Measurements from ENCODE around the gene ALDH1A1. TPM values are rescaled to one million over a fixed set of nuclear protein-coding genes. Genes with fewer than 3 reads are reported as not detected.

The ALDH1A1 gene
- total RNA-seq = 112 and 119 TPM in 2 replicates

DNA sequence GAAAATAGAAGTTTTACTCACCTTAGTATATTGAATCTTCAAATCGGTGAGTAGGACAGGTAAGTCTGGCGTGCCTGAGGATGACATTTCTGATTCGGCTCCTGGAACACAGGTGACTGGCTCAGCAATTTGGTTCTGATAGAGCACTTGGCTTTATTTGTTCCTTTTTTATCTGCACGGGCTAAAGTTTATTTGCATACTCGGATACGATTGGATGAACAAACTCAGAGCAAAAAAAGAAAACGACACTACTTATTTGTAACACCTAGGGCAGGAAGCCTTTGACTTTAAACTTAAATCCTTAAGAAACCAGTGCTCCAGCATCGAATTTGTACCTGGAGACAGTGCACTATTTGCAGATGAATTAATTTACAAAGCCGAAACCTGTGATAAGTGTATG is at the start of gene ALDH1A1:
TSS of gene ALDH1A1 (minus strand) at position 140 of the 400 bp plus-strand sequence. CDS start at position 87, 53 bp downstream.

Other genes starting within 250 kb of the ALDH1A1 start
- 1,001 and 1,071 TPM in 2 replicates for gene ANXA1, start 198.8 kb upstream of the ALDH1A1 start, total RNA-seq